ENCODE data around the gene NDRG3. TPM values are rescaled to one million over a fixed set of nuclear protein-coding genes. Genes with fewer than 3 reads are reported as not detected.
A peak's percentile ranks its signal among the peaks of the same experiment; 100 is the strongest.

NDRG3 gene
- total RNA-seq, 4 donors from 2014 or later: 17.9 to 35.0 (median 29.6) TPM

- intact Hi-C loops (cut with DNase I; ENCODE audit: low total_unique reads): loop anchor here (10.0 kb wide), 1 partner anchor 51 kb away; no protein-coding TSS in a partner anchor
- Histone ChIP-seq H3K4me3 (peak within 1 kb of the TSS; percentile 87 to 100), H3K36me3 (no peaks in the 10 kb centered on the region), H3K27me3 (no peaks in the 10 kb centered on the region), H3K9me3 (no peaks in the 10 kb centered on the region), H3K27ac (peak within 1 kb of the TSS; percentile 86 to 91), H3K4me1 (peaks cover 0 to 6% of the 10 kb centered on the region in 2 donors)
- TF ChIP-seq POLR2A (IDR thresholded peaks at IDR 0.05) (peak; percentile 59 to 84), CTCF (IDR thresholded peaks at IDR 0.05) (peak; percentile 87 to 99 (median 93))
- peak; percentile 98 to 100 for DNase-seq
These were observed 140.3 kb downstream of the NDRG3 start, which contains the start of gene RAB5IF for GRCh38 chr20:36605399-36606157. Gene RAB5IF, plus strand, starts transcription at chr20:36605779. Its CDS starts 173 bp downstream, at chr20:36605952.

- Histone ChIP-seq H3K4me1 (peaks cover 0 to 6% of the 10 kb centered on the region in 2 donors), H3K4me3 (peak overlapping the region; percentile 18 to 100), H3K27me3 (no peaks in the 10 kb centered on the region), H3K27ac (peak overlapping the region; percentile 86), H3K36me3 (no peaks in the 10 kb centered on the region), H3K9me3 (no peaks in the 10 kb centered on the region)
- TF ChIP-seq CTCF (IDR thresholded peaks at IDR 0.05): no peak
- no peak for TF ChIP-seq POLR2A (IDR thresholded peaks at IDR 0.05)
- DNase-seq: peak; percentile 37 to 46
- intact Hi-C loops (cut with DNase I; ENCODE audit: low total_unique reads): loop anchor here (10.0 kb wide), 1 partner anchor 50 kb away; no protein-coding TSS in a partner anchor
These were observed 140.9 kb downstream of the NDRG3 start for GRCh38 chr20:36604952-36605398.

Small RNAs within 50 kb of the gene (small RNA-seq; reads per million reads assigned to genes)
- gene RF00019: not detected

Other genes starting within 250 kb of the NDRG3 start
- gene MYL9, start 204.6 kb downstream of the NDRG3 start, total RNA-seq: 1,000 to 10,000 TPM in 1 of 4 donors, 100 to 1,000 TPM in 2, 10 to 100 TPM in 1; 18.5 to 1,447 (median 245) TPM
- gene TGIF2, start 172.5 kb downstream of the NDRG3 start, total RNA-seq: 10 to 100 TPM in 2 of 4 donors, 1 to 10 TPM in 2; 3.3 to 35.7 (median 17.7) TPM
- gene RAB5IF, start 140.3 kb downstream of the NDRG3 start, total RNA-seq: 10 to 100 TPM; 12.8 to 37.7 (median 28.5) TPM
- gene SLA2, start 99.9 kb downstream of the NDRG3 start, total RNA-seq: under 1 TPM in 2 of 4 donors, not detected in 2; 0.14 to 0.88 TPM
- gene DSN1, start 27.7 kb upstream of the NDRG3 start, total RNA-seq: 10 to 100 TPM in 1 of 4 donors, 1 to 10 TPM in 2, under 1 TPM in 1; 0.29 to 24.3 (median 3.2) TPM
- gene TLDC2, start 130.0 kb upstream of the NDRG3 start, total RNA-seq: 1 to 10 TPM in 2 of 4 donors, not detected in 2; 1.0 TPM
- 100 to 1,000 TPM in 3 of 4 donors, 10 to 100 TPM in 1; 76.8 to 172 (median 104) TPM for gene SAMHD1, start 205.6 kb upstream of the NDRG3 start, total RNA-seq

All from uterus (tissue), 4 donors.